Caco-2 (cell line): Measurements from ENCODE around the gene TCF12. TPM values are rescaled to one million over a fixed set of nuclear protein-coding genes. Genes with fewer than 3 reads are reported as not detected.

ENCODE experiments used
- BruUV-seq: library from RNA; stranded (reverse); fragments of 400-500 nt; replicated peaks from 2 replicates; lab custom pipeline; 2021; lab: Mats Ljungman, UMichigan
- CTCF ChIA-PET: fragments of 300-600 bp; sonication (Branson Sonifier 250); formaldehyde crosslinking; loops from one replicate; lab custom pipeline; 2022; ENCODE audit warnings: antibody characterized with exemption; lab: Charles Lee
- POLR2A ChIA-PET: fragments of 300-600 bp; sonication (Branson Sonifier 250); formaldehyde crosslinking; loops from one replicate; lab custom pipeline; 2022; ENCODE audit warnings: antibody characterized with exemption; lab: Charles Lee
- DNase-seq, 2 experiments: peaks; one replicate each; pipeline versions ENCODE4 v3.0.0 to v3.0.0-alpha.2; 2020 to 2022
- H3K27me3 ChIP-seq: replicated peaks from 2 replicates; pipeline ENCODE4 v1.6.0; 2011; ENCODE audit warnings: low read length; ENCODE audit not compliant: control insufficient read depth, insufficient read depth
- H3K36me3 ChIP-seq: 2 replicates; pipeline ENCODE4 v1.5.1; 2011; ENCODE audit warnings: low read length; ENCODE audit not compliant: control insufficient read depth, insufficient read depth
- H3K4me1 ChIP-seq: fragments of 250-450 bp; sonication (Bioruptor Pico); 2 replicates; pipeline ENCODE4 v1.5.1; 2020; ENCODE audit warnings: mild to moderate bottlenecking
- H3K4me3 ChIP-seq: 2 replicates; pipeline ENCODE4 v1.5.1; 2011; ENCODE audit warnings: low read depth, mild to moderate bottlenecking, control low read depth, low read length
- H3K9me3 ChIP-seq: fragments of 250-450 bp; sonication (Bioruptor Pico); 2 replicates; pipeline ENCODE4 v1.5.1; 2020; ENCODE audit warnings: mild to moderate bottlenecking, moderate library complexity
- H3K27ac Mint-ChIP-seq: one replicate; pipeline ENCODE4 v1.8.0; 2022; ENCODE audit warnings: mixed read lengths; ENCODE audit not compliant: unreplicated experiment
- H3K27me3 Mint-ChIP-seq: one replicate; pipeline ENCODE4 v1.8.0; 2022; ENCODE audit warnings: mixed read lengths; ENCODE audit not compliant: insufficient read depth, unreplicated experiment
- H3K36me3 Mint-ChIP-seq: one replicate; pipeline ENCODE4 v1.8.0; 2022; ENCODE audit warnings: mild to moderate bottlenecking, mixed read lengths; ENCODE audit not compliant: insufficient read depth, unreplicated experiment
- H3K4me1 Mint-ChIP-seq: one replicate; pipeline ENCODE4 v1.8.0; 2022; ENCODE audit warnings: low read depth, mixed read lengths; ENCODE audit not compliant: unreplicated experiment
- H3K4me3 Mint-ChIP-seq: one replicate; pipeline ENCODE4 v1.8.0; 2022; ENCODE audit warnings: mild to moderate bottlenecking, moderate library complexity, mixed read lengths; ENCODE audit not compliant: unreplicated experiment
- H3K9me3 Mint-ChIP-seq: one replicate; pipeline ENCODE4 v1.8.0; 2022; ENCODE audit warnings: mixed read lengths; ENCODE audit not compliant: unreplicated experiment
- intact Hi-C: fragments of 100-400 bp; cut with micrococcal nuclease; formaldehyde crosslinking; loops from one replicate; pipeline ENCODE4 v1.10.0; 2022; ENCODE audit not compliant: unreplicated experiment
- total RNA-seq: library from RNA; stranded (reverse); gene quantifications from 2 replicates; pipeline ENCODE4 v1.2.3, GENCODE V29; 2022
- TF ChIP-seq, protein P1 (sequence below), 2 experiments: fragments of 200-600 bp in 1 of 2; IDR thresholded peaks; 1 replicate in 1 of 2; 2 replicates in 1 of 2; pipeline versions ENCODE4 v1.5.1 to v1.8.0; 2011 to 2022; ENCODE audit warnings: antibody characterized with exemption in 1 of 2, control low read depth in 1 of 2, inconsistent platforms in 1 of 2, low read depth in 1 of 2, low read length in 1 of 2, mild to moderate bottlenecking in 1 of 2, moderate library complexity in 1 of 2; ENCODE audit not compliant: insufficient read depth in 1 of 2, severe bottlenecking in 1 of 2, unreplicated experiment in 1 of 2

TCF12 gene
- total RNA-seq, 1 experiment from 2014 or later: 64.4 TPM

DNA sequence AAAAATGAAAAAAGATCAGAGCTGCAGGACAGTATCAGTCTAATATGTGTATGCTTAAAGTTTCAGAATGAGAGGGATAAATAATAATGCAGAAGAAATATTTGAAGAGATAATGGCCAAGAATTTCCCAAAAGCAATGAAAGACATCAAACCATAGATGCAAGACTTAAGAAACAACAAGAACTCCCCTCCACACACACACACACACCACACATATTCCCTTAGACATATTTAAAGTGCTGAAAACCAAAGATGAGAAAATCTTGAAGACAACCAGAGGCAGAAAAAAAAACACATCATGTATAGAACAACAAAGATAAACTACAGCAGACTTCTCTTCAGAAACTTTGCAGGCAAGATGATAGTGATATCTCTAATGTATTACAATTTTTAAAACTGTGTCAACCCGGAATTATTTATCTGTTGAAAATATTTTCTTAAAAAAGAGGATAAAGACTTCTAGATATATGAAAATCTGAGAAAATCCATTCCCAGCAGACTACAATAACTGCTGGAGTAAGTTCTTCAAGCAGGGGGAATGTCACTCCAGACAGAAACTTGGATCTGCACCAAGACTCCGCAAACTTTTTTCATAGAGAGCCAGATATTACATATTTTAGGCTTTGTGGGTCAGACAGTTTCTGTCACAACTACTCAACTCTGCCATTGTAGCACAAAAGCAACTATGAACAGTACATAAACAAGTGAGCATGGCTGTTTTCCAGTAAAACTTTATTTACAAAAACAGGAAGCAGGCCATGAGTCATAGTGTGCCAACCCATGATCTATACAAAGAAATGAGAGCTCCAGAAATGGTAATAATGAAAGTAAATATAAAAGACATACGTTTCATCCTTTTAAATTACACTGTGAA, 234.5 kb downstream of the TCF12 start:
- H3K36me3 Mint-ChIP-seq: peaks cover 7% of the 10 kb centered on the region
- H3K9me3 Mint-ChIP-seq: peaks cover 22% of the 10 kb centered on the region
- H3K27me3 Mint-ChIP-seq: no peaks in the 10 kb centered on the region
- H3K27ac Mint-ChIP-seq: no peak overlapping the region
- no peaks in the 10 kb centered on the region for H3K4me1 ChIP-seq
- no peak for DNase-seq
- H3K27me3 ChIP-seq: no peaks in the 10 kb centered on the region
- H3K4me1 Mint-ChIP-seq: no peaks in the 10 kb centered on the region
- CTCF ChIA-PET: no interaction called here
- no peaks in the 10 kb centered on the region for H3K36me3 ChIP-seq
- TF ChIP-seq, protein P1, sequence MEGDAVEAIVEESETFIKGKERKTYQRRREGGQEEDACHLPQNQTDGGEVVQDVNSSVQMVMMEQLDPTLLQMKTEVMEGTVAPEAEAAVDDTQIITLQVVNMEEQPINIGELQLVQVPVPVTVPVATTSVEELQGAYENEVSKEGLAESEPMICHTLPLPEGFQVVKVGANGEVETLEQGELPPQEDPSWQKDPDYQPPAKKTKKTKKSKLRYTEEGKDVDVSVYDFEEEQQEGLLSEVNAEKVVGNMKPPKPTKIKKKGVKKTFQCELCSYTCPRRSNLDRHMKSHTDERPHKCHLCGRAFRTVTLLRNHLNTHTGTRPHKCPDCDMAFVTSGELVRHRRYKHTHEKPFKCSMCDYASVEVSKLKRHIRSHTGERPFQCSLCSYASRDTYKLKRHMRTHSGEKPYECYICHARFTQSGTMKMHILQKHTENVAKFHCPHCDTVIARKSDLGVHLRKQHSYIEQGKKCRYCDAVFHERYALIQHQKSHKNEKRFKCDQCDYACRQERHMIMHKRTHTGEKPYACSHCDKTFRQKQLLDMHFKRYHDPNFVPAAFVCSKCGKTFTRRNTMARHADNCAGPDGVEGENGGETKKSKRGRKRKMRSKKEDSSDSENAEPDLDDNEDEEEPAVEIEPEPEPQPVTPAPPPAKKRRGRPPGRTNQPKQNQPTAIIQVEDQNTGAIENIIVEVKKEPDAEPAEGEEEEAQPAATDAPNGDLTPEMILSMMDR (IDR thresholded peaks at IDR 0.05; ENCODE audit: insufficient read depth in 1 of 2, low read depth in 1 of 2, low read length in 1 of 2, severe bottlenecking in 1 of 2, unreplicated experiment in 1 of 2): no peak
- H3K4me3 ChIP-seq: no peak overlapping the region
- no peak overlapping the region for H3K4me3 Mint-ChIP-seq
- no TSS peak for BruUV-seq
- no peaks in the 10 kb centered on the region; the same call in none of the 2 replicates for H3K9me3 ChIP-seq
- POLR2A ChIA-PET: no interaction called here
- intact Hi-C loops: loop anchor here (10.0 kb wide), 1 partner anchor 372 kb away; no protein-coding TSS in a partner anchor

DNA sequence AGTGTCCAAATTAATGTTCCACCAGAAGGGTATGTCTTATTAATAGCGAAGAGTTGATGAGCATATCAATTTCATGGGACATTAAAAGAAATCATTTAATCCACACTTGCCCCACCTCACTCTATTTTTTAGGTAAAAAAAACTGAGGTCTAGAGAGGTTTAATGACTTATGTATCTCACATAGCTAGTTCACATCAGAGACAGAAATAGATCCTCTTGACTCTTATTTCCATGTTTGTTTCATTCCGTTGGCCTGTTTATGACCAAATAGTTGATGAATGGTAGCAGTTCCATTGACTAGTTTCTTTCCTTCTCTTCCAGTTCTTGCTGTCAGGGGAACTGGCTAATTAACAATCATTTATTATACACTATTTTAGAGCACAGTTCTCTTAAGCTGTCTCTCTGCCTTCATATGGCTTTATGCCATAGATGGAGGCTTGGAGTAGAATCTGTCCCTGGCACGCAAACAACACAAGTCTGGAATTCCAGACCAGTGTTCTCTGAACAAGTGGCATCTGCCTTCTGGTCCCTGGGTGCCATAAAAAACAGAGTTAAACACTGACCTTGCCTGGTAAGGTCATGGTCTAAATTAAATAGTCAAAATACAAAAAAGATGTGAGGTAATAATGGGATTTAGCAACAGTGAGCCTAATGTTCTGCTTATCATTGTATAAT, 237.9 kb downstream of the TCF12 start:
- no peaks in the 10 kb centered on the region for H3K4me1 ChIP-seq
- ChIA-PET POLR2A (no interaction called here), CTCF (no interaction called here)
- DNase-seq: no peak
- Mint-ChIP-seq H3K27me3 (no peaks in the 10 kb centered on the region), H3K27ac (no peak overlapping the region), H3K4me3 (no peak overlapping the region), H3K36me3 (peaks cover 12% of the 10 kb centered on the region), H3K4me1 (peaks cover 6% of the 10 kb centered on the region), H3K9me3 (peaks cover 14% of the 10 kb centered on the region)
- TF ChIP-seq, protein P1 (IDR thresholded peaks at IDR 0.05; ENCODE audit: insufficient read depth in 1 of 2, low read depth in 1 of 2, low read length in 1 of 2, severe bottlenecking in 1 of 2, unreplicated experiment in 1 of 2): no peak
- no peaks in the 10 kb centered on the region for H3K36me3 ChIP-seq
- no peaks in the 10 kb centered on the region for H3K27me3 ChIP-seq
- intact Hi-C loops: loop anchor here (10.0 kb wide), 1 partner anchor 368 kb away; no protein-coding TSS in a partner anchor
- no peak overlapping the region for H3K4me3 ChIP-seq
- no peaks in the 10 kb centered on the region; the same call in none of the 2 replicates for H3K9me3 ChIP-seq
- no TSS peak for BruUV-seq

DNA sequence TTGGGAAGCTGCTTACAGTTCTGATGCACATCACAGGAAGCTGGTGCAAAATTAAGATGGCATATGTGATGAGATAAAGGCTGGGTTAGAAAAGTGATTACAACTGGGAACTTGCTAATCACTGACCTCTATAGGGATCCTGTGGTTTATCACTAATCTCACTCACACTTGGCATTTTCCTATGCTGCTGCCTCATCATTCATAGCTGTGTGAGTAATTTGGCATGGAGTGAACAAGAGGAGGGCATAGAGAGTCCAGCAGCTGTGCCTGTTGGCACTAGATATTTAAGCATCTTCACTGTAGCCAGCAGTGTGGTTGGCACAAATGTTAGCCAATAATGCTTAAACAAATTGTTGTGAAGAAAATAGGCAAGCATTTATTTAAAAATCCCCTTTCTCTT, 240.1 kb downstream of the TCF12 start:
- H3K4me1 ChIP-seq: no peaks in the 10 kb centered on the region
- H3K36me3 Mint-ChIP-seq: peaks cover 5% of the 10 kb centered on the region
- TF ChIP-seq, protein P1 (IDR thresholded peaks at IDR 0.05; ENCODE audit: insufficient read depth in 1 of 2, low read depth in 1 of 2, low read length in 1 of 2, severe bottlenecking in 1 of 2, unreplicated experiment in 1 of 2): no peak
- no peaks in the 10 kb centered on the region for H3K27me3 ChIP-seq
- intact Hi-C loops: loop anchor here (10.0 kb wide), 1 partner anchor 366 kb away; no protein-coding TSS in a partner anchor
- no peak for DNase-seq
- no peak overlapping the region for H3K4me3 Mint-ChIP-seq
- H3K27ac Mint-ChIP-seq: no peak overlapping the region
- CTCF ChIA-PET: no interaction called here
- BruUV-seq: no TSS peak
- POLR2A ChIA-PET: no interaction called here
- H3K27me3 Mint-ChIP-seq: no peaks in the 10 kb centered on the region
- H3K36me3 ChIP-seq: no peaks in the 10 kb centered on the region
- no peak overlapping the region for H3K4me3 ChIP-seq
- no peaks in the 10 kb centered on the region for H3K9me3 Mint-ChIP-seq
- H3K4me1 Mint-ChIP-seq: peaks cover 6% of the 10 kb centered on the region
- H3K9me3 ChIP-seq: no peaks in the 10 kb centered on the region
